Measurements from ENCODE around the gene GUCA1A.

DNA sequence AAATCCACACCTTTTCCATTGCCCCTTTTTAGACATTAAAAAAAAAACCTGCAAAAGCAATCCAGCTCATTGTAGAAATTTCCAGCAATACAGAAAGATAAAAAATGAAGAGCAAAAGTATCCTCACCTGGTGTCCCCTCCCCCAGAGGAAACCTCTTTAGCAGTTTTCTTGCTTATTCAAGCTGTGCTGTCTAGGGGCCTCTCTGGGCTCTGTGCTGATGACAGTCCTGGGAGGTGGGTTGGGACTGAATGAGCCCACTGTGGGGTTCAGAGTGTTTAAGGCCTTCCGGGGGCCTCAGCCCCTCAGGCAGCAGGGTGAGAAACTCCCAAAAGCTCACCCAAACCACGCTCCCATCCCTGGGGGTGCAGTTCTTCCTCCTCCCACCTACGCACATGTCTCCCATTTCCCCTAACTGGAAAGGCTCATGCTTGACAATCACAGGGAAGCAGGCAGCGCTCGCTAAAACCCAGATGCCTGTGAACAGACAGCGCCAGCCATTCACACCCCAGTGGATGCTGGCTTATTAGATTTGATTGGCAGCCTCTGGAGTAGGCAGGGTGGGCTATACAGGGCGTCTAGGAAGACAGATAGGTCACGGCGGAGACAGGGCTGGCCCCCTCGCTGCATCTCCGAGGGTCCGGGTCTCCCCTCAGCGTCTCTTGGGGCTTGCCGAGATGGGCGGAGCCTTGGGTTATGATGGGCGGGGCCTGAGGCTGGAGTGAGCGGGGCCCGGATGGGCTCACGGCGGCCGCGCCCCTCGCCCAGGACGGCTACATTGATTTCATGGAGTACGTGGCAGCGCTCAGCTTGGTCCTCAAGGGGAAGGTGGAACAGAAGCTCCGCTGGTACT is 4.6 kb downstream of the GUCA1A start:
- no peak for TF ChIP-seq POLR2A (IDR thresholded peaks at IDR 0.05)
- TF ChIP-seq, protein P1, sequence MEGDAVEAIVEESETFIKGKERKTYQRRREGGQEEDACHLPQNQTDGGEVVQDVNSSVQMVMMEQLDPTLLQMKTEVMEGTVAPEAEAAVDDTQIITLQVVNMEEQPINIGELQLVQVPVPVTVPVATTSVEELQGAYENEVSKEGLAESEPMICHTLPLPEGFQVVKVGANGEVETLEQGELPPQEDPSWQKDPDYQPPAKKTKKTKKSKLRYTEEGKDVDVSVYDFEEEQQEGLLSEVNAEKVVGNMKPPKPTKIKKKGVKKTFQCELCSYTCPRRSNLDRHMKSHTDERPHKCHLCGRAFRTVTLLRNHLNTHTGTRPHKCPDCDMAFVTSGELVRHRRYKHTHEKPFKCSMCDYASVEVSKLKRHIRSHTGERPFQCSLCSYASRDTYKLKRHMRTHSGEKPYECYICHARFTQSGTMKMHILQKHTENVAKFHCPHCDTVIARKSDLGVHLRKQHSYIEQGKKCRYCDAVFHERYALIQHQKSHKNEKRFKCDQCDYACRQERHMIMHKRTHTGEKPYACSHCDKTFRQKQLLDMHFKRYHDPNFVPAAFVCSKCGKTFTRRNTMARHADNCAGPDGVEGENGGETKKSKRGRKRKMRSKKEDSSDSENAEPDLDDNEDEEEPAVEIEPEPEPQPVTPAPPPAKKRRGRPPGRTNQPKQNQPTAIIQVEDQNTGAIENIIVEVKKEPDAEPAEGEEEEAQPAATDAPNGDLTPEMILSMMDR (IDR thresholded peaks at IDR 0.05) = no peak
